ENCODE measurements around the gene MAB21L2. TPM values are rescaled to one million over a fixed set of nuclear protein-coding genes. Genes with fewer than 3 reads are reported as not detected.

Gene MAB21L2
- total RNA-seq, 1 experiment from 2014 or later: not detected

GRCh38 chr4:150600812-150601445, 19.0 kb downstream of the MAB21L2 start:
- no peak for DNase-seq (ENCODE audit: low read depth)

- peak; percentile 1 for DNase-seq (ENCODE audit: low read depth)
These were observed 27.2 kb downstream of the MAB21L2 start for GRCh38 chr4:150609131-150609530.

GRCh38 chr4:150619042-150619441, 37.1 kb downstream of the MAB21L2 start:
- no peak for DNase-seq (ENCODE audit: low read depth)

GRCh38 chr4:150624055-150624454, 42.1 kb downstream of the MAB21L2 start:
- no peak for DNase-seq (ENCODE audit: low read depth)

- DNase-seq (ENCODE audit: low read depth): no peak
These were observed 43.1 kb downstream of the MAB21L2 start for GRCh38 chr4:150625033-150625432.

- DNase-seq (ENCODE audit: low read depth): no peak
These were observed 46.1 kb downstream of the MAB21L2 start for GRCh38 chr4:150628073-150628472.

- DNase-seq (ENCODE audit: low read depth): no peak
These were observed 50.7 kb downstream of the MAB21L2 start for GRCh38 chr4:150632639-150633038.
